Vagina (tissue), 2 donors: Measurements from ENCODE around the gene BFSP1.

ENCODE experiments used
- CTCF ChIP-seq, 3 experiments: fragments of 450-650 bp in 2 of 3; fragments of 200-600 bp in 1 of 3; sonication (generic) in 1 of 3; IDR thresholded peaks; one replicate each; pipeline ENCODE4 v1.5.1; 2017 to 2019; ENCODE audit warnings: antibody characterized with exemption in 3 of 3, mild to moderate bottlenecking in 2 of 3, moderate library complexity in 2 of 3
- POLR2A ChIP-seq, 2 donors: fragments of 450-650 bp; IDR thresholded peaks; one replicate each; pipeline ENCODE4 v1.6.1; 2017; ENCODE audit warnings: antibody characterized with exemption in 2 of 2, mild to moderate bottlenecking in 2 of 2, moderate library complexity in 2 of 2
- POLR2AphosphoS5 ChIP-seq, 2 donors: sonication (generic); formaldehyde crosslinking; IDR thresholded peaks; one replicate each; pipeline ENCODE4 v1.9.0; 2017; ENCODE audit warnings: antibody characterized with exemption in 2 of 2, mild to moderate bottlenecking in 2 of 2, low read depth in 1 of 2; ENCODE audit not compliant: insufficient read depth in 1 of 2

GRCh38 chr20:17463711-17464110, 67.5 kb downstream of the BFSP1 start:
- TF ChIP-seq POLR2AphosphoS5 (IDR thresholded peaks at IDR 0.05; ENCODE audit: insufficient read depth in 1 of 2, low read depth in 1 of 2) (no peak), CTCF (IDR thresholded peaks at IDR 0.05) (no peak), POLR2A (IDR thresholded peaks at IDR 0.05) (no peak)
